IMR-90 (cell line): Measurements from ENCODE around the gene SYAP1. TPM values are rescaled to one million over a fixed set of nuclear protein-coding genes. Genes with fewer than 3 reads are reported as not detected.

Experiments used
- ATAC-seq: fragments of 200-7000 bp; cut with Tn5 transposase; 2 replicates; pipeline ENCODE4 v1.9.1; 2020; ENCODE audit warnings: low read depth, mild to moderate bottlenecking, moderate library complexity
- BruUV-seq: library from RNA; stranded (reverse); fragments of 400-500 nt; replicated peaks from 2 replicates; lab custom pipeline; 2021; lab: Mats Ljungman, UMichigan
- CTCF ChIA-PET: fragments of 300-600 bp; formaldehyde crosslinking; extraction: SDS; loops from one replicate; lab custom pipeline; 2021; ENCODE audit warnings: antibody characterized with exemption; lab: Yijun Ruan, JAX
- POLR2A ChIA-PET: fragments of 300-600 bp; sonication (Branson Sonifier 250); formaldehyde crosslinking; loops from one replicate; lab custom pipeline; 2022; ENCODE audit warnings: antibody characterized with exemption; ENCODE audit not compliant: unreplicated experiment; lab: Charles Lee
- DNase-seq: peaks from one replicate; pipeline ENCODE4 v3.0.0; 2013
- H2AFZ ChIP-seq: replicated peaks from 2 replicates; pipeline ENCODE3; 2013; ENCODE audit warnings: low read length, mild to moderate bottlenecking; ENCODE audit not compliant: poor library complexity
- H2AK5ac ChIP-seq: 2 replicates; pipeline ENCODE4 v1.6.1; 2013; ENCODE audit warnings: low read depth, low read length, inconsistent platforms
- H2AK9ac ChIP-seq: replicated peaks from 2 replicates; pipeline ENCODE3; 2013; ENCODE audit warnings: mild to moderate bottlenecking, low read depth, low read length, moderate library complexity; ENCODE audit not compliant: poor library complexity
- H2BK120ac ChIP-seq: 2 replicates; pipeline ENCODE4 v1.6.1; 2013; ENCODE audit warnings: low read depth, low read length, inconsistent platforms
- H2BK15ac ChIP-seq: 3 replicates; pipeline ENCODE4 v1.6.1; 2013; ENCODE audit warnings: low read depth, low read length, inconsistent platforms
- H2BK20ac ChIP-seq: 2 replicates; pipeline ENCODE4 v1.6.1; 2013; ENCODE audit warnings: low read depth, mild to moderate bottlenecking, inconsistent platforms, low read length, moderate library complexity
- H2BK5ac ChIP-seq: 2 replicates; pipeline ENCODE4 v1.6.1; 2013; ENCODE audit warnings: mild to moderate bottlenecking, low read depth, low read length, inconsistent platforms; ENCODE audit not compliant: poor library complexity, severe bottlenecking
- H3K14ac ChIP-seq: replicated peaks from 2 replicates; pipeline ENCODE4 v1.6.1; 2013; ENCODE audit warnings: low read depth, low read length, inconsistent platforms
- H3K18ac ChIP-seq: 2 replicates; pipeline ENCODE4 v1.6.1; 2013; ENCODE audit warnings: low read depth, low read length, control low read depth
- H3K23ac ChIP-seq: 2 replicates; pipeline ENCODE4 v1.6.1; 2013; ENCODE audit warnings: low read depth, low read length, inconsistent platforms
- H3K27ac ChIP-seq: 2 replicates; pipeline ENCODE4 v1.5.1; 2013; ENCODE audit warnings: mild to moderate bottlenecking, control low read depth, low read length; ENCODE audit not compliant: insufficient read depth
- H3K27me3 ChIP-seq: 2 replicates; pipeline ENCODE4 v1.6.1; 2013; ENCODE audit warnings: low read length; ENCODE audit not compliant: control insufficient read depth, insufficient read depth
- H3K36me3 ChIP-seq: 2 replicates; pipeline ENCODE4 v1.6.1; 2013; ENCODE audit warnings: low read length, mixed read lengths; ENCODE audit not compliant: control insufficient read depth, insufficient read depth
- H3K4ac ChIP-seq: 2 replicates; pipeline ENCODE4 v1.6.1; 2013; ENCODE audit warnings: low read depth, low read length, inconsistent platforms
- H3K4me1 ChIP-seq: 2 replicates; pipeline ENCODE4 v1.6.1; 2013; ENCODE audit warnings: low read length, mixed read lengths; ENCODE audit not compliant: control insufficient read depth, insufficient read depth
- H3K4me2 ChIP-seq: 2 replicates; pipeline ENCODE4 v1.6.1; 2013; ENCODE audit warnings: low read depth, mild to moderate bottlenecking, control low read depth, low read length, moderate library complexity
- H3K4me3 ChIP-seq: 2 replicates; pipeline ENCODE4 v1.5.1; 2013; ENCODE audit warnings: low read depth, mild to moderate bottlenecking, control low read depth, low read length, moderate library complexity; ENCODE audit not compliant: insufficient read depth
- H3K56ac ChIP-seq: 2 replicates; pipeline ENCODE4 v1.6.1; 2013; ENCODE audit warnings: low read length, inconsistent platforms; ENCODE audit not compliant: insufficient read depth; ENCODE audit errors: extremely low read depth
- H3K79me1 ChIP-seq, 2 experiments: 2 replicates each; pipeline ENCODE4 v1.6.1; 2013; ENCODE audit warnings: low read length in 2 of 2, inconsistent platforms in 1 of 2, low read depth in 1 of 2
- H3K9ac ChIP-seq: 2 replicates; pipeline ENCODE4 v1.6.1; 2013; ENCODE audit warnings: low read depth, low read length, control low read depth
- H3K9me1 ChIP-seq: 2 replicates; pipeline ENCODE4 v1.6.1; 2013; ENCODE audit warnings: low read length, inconsistent platforms; ENCODE audit not compliant: insufficient read depth
- H3K9me3 ChIP-seq: 2 replicates; pipeline ENCODE4 v1.6.1; 2013; ENCODE audit warnings: low read length; ENCODE audit not compliant: control insufficient read depth, insufficient read depth
- H4K20me1 ChIP-seq: 2 replicates; pipeline ENCODE4 v1.6.1; 2013; ENCODE audit warnings: low read length, inconsistent platforms; ENCODE audit not compliant: insufficient read depth
- H4K5ac ChIP-seq: 2 replicates; pipeline ENCODE4 v1.6.1; 2013; ENCODE audit warnings: mild to moderate bottlenecking, low read depth, low read length, control low read depth
- H4K8ac ChIP-seq, 2 experiments: 2 replicates each; pipeline ENCODE4 v1.6.1; 2013; ENCODE audit warnings: low read depth in 2 of 2, low read length in 2 of 2, control low read depth in 1 of 2, inconsistent platforms in 1 of 2
- H4K91ac ChIP-seq: 2 replicates; pipeline ENCODE4 v1.6.1; 2013; ENCODE audit warnings: low read depth, low read length, inconsistent platforms; ENCODE audit not compliant: insufficient read depth
- CEBPB ChIP-seq: IDR thresholded peaks from 2 replicates; pipeline ENCODE4 v1.6.1; 2012; ENCODE audit warnings: low read depth, low read length, improper control_type of control experiment
- CTCF ChIP-seq: conservative IDR thresholded peaks from 2 replicates; pipeline ENCODE4 v1.5.1; 2012; ENCODE audit warnings: mild to moderate bottlenecking, low read depth, low read length, improper control_type of control experiment
- MAZ ChIP-seq: IDR thresholded peaks from 2 replicates; pipeline ENCODE4 v1.6.1; 2012; ENCODE audit warnings: low read depth, mild to moderate bottlenecking, low read length, improper control_type of control experiment, moderate library complexity, borderline replicate concordance
- MXI1 ChIP-seq: IDR thresholded peaks from 2 replicates; pipeline ENCODE4 v1.6.1; 2012; ENCODE audit warnings: low read depth, mild to moderate bottlenecking, low read length, moderate library complexity, borderline replicate concordance
- NFE2L2 ChIP-seq: fragments of 150-350 bp; IDR thresholded peaks from 2 replicates; pipeline ENCODE4 v1.6.1; 2016; ENCODE audit warnings: low read depth, mild to moderate bottlenecking, low read length
- RCOR1 ChIP-seq: IDR thresholded peaks from 2 replicates; pipeline ENCODE4 v1.6.1; 2012; ENCODE audit warnings: mild to moderate bottlenecking, low read length, improper control_type of control experiment; ENCODE audit not compliant: insufficient replicate concordance
- WGBS, 2 experiments: methylation state at CpG; one replicate each; pipeline versions ENCODE4 v1.1.5 to v1.1.7; 2013; ENCODE audit warnings: missing lambda C conversion rate in 2 of 2; ENCODE audit not compliant: insufficient read length in 1 of 2; ENCODE audit errors: extremely low coverage in 2 of 2; 5-methylcytosine and 5-hydroxymethylcytosine counted together
- dilution Hi-C: fragments of 300-500 bp; cut with HindIII; formaldehyde crosslinking; loops from one replicate; pipeline ENCODE4 v1.14.3; 2018; ENCODE audit warnings: low sequenced_read_pairs; ENCODE audit not compliant: unreplicated experiment
- in situ Hi-C: fragments of 300-500 bp; cut with MboI; formaldehyde crosslinking; loops from 3 replicates; pipeline ENCODE4 v1.14.3; 2019; ENCODE audit warnings: low sequenced_read_pairs, inconsistent platforms, mixed read lengths
- intact Hi-C: fragments of 100-400 bp; cut with micrococcal nuclease; formaldehyde crosslinking; loops from 2 replicates; pipeline ENCODE4 v1.10.0; 2022
- polyA plus RNA-seq, 3 experiments: library from polyadenylated mRNA; depleted of rRNA; stranded (reverse); fragments of >200 nt; gene quantifications; 2 replicates each; pipeline ENCODE4 v1.2.3, GENCODE V29; 2012; ENCODE audit warnings: low replicate concordance in 1 of 3
- total RNA-seq: library from RNA; depleted of rRNA; stranded (reverse); fragments of >200 nt; gene quantifications from 2 replicates; pipeline ENCODE4 v1.2.3, GENCODE V29; 2012
- TF ChIP-seq, protein P1 (sequence below): fragments of 150-350 bp; IDR thresholded peaks from 2 replicates; pipeline ENCODE4 v1.6.1; 2017; ENCODE audit warnings: mild to moderate bottlenecking, antibody characterized with exemption, low read length, low read depth
- TF ChIP-seq, protein P2 (sequence below): fragments of 150-350 bp; IDR thresholded peaks from 2 replicates; pipeline ENCODE4 v1.6.1; 2016; ENCODE audit warnings: low read depth, mild to moderate bottlenecking, low read length, moderate library complexity, borderline replicate concordance

Gene SYAP1
- total and polyA plus RNA-seq, 2 of the 4 experiments (the other 2 are of a cell fraction) = 17.7 to 35.0 TPM

DNA sequence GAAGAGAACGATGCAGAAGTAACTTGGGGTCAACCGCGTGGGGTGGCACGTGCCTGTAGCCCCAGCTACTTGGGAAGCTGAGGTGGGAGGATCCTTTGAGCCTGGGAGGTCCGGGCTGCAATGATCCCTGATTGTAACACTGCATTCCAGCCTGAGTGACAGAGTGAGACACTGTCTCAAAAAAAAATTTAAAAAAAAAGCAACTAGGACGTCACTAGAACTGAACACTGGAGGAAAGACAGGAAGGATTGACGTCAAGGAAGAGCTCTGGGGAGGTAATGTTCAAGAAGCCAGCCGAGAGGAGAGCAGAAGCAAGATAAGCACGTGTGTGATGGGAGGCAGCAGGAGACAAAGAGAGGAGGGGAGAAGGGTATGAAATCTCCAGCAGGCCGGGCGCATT, 40.7 kb upstream of the SYAP1 start:
- Histone ChIP-seq H2AFZ (no peak overlapping the region), H3K4me1 (no peaks in the 10 kb centered on the region), H3K27me3 (peaks cover 3% of the 10 kb centered on the region; the same call in 1 of the 2 replicates), H2BK5ac (no peak overlapping the region), H2AK5ac (no peak overlapping the region), H3K4me2 (no peak overlapping the region), H3K9me3 (no peaks in the 10 kb centered on the region), H4K5ac (no peak overlapping the region), H3K4me3 (no peak overlapping the region), H4K20me1 (no peaks in the 10 kb centered on the region), H3K4ac (no peak overlapping the region), H2BK20ac (no peak overlapping the region), H3K23ac (no peak overlapping the region), H3K9me1 (no peaks in the 10 kb centered on the region), H2BK15ac (no peak overlapping the region), H4K91ac (no peak overlapping the region), H3K14ac (no peak overlapping the region), H3K36me3 (peaks cover 5% of the 10 kb centered on the region; the same call in 1 of the 2 replicates), H3K18ac (no peak overlapping the region), H3K27ac (no peak overlapping the region), H3K79me1 (no peaks in the 10 kb centered on the region), H2BK120ac (no peak overlapping the region), H2AK9ac (no peak overlapping the region), H3K9ac (no peak overlapping the region), H3K56ac (no peak overlapping the region), H4K8ac (no peak overlapping the region)
- intact Hi-C loops (no loop called here), dilution Hi-C loops (no loop called here), in situ Hi-C loops (loop anchor here (25.0 kb wide), 2 partner anchors 866 to 1191 kb away; partner anchors contain the start of gene PIR)
- ChIA-PET POLR2A (no interaction called here), CTCF (no interaction called here)
- WGBS, 2 experiments = 60% methylated on average over 5 of the region's 11 CpGs; no CpG with 5 or more reads in 1 of the 2 experiments
- BruUV-seq = no TSS peak
- TF ChIP-seq, protein P1, sequence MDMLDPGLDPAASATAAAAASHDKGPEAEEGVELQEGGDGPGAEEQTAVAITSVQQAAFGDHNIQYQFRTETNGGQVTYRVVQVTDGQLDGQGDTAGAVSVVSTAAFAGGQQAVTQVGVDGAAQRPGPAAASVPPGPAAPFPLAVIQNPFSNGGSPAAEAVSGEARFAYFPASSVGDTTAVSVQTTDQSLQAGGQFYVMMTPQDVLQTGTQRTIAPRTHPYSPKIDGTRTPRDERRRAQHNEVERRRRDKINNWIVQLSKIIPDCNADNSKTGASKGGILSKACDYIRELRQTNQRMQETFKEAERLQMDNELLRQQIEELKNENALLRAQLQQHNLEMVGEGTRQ = no peak
- no peak for TF ChIP-seq MAZ
- TF ChIP-seq, protein P2, sequence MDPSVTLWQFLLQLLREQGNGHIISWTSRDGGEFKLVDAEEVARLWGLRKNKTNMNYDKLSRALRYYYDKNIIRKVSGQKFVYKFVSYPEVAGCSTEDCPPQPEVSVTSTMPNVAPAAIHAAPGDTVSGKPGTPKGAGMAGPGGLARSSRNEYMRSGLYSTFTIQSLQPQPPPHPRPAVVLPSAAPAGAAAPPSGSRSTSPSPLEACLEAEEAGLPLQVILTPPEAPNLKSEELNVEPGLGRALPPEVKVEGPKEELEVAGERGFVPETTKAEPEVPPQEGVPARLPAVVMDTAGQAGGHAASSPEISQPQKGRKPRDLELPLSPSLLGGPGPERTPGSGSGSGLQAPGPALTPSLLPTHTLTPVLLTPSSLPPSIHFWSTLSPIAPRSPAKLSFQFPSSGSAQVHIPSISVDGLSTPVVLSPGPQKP = no peak
- TF ChIP-seq MXI1 = no peak
- no peak for TF ChIP-seq NFE2L2
- no peak for TF ChIP-seq CTCF
- no peak for TF ChIP-seq RCOR1
- no peak for TF ChIP-seq CEBPB
- DNase-seq (no peak), ATAC-seq (no peak)
